GM12892 (cell line): ENCODE data around the gene CYP8B1.

Experiments
- POLR2A ChIP-seq: IDR thresholded peaks from 2 replicates; pipeline ENCODE4 v1.6.1; 2011; ENCODE audit warnings: low read depth, low read length, control low read depth
- TAF1 ChIP-seq: IDR thresholded peaks from 2 replicates; pipeline ENCODE4 v1.6.1; 2011; ENCODE audit warnings: low read depth, mild to moderate bottlenecking, control low read depth, low read length, borderline replicate concordance

DNA sequence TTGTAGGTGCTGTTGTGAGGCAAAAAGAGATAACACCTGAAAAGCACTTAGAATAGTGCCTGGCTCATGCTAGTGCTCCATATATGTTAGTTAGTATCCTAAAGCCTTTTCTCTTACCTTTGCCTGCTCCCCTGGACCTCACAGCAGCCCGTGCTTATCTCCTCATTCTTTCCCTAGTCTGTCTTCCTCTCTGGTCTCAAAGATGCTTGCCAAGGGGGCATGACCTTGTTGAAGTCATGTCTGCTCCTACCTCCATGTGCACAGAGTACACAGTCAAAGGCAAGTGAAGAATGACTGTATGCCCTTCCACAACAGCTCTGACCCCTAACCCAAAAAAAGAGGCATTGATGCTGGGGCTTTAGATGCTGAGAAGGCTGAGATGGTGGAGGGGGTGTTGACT lies 722 bp upstream of the CYP8B1 start:
- no peak for TF ChIP-seq POLR2A
- TF ChIP-seq TAF1, result no peak
